Mesodermal cell (in vitro differentiated cells): Measurements from ENCODE around the gene SLC5A6.

Experiments
- H3K27ac ChIP-seq: 2 replicates; pipeline ENCODE4 v1.7.0; 2013; ENCODE audit warnings: mild to moderate bottlenecking, low read depth, low read length, moderate library complexity; ENCODE audit not compliant: severe bottlenecking
- H3K36me3 ChIP-seq: 2 replicates; pipeline ENCODE4 v1.7.1; 2013; ENCODE audit warnings: mild to moderate bottlenecking, low read length, moderate library complexity; ENCODE audit not compliant: control insufficient read depth, insufficient read depth
- H3K4me1 ChIP-seq: one replicate; pipeline ENCODE4 v1.7.1; 2013; ENCODE audit warnings: mild to moderate bottlenecking, low read length; ENCODE audit not compliant: insufficient read depth, control insufficient read depth, poor library complexity, severe bottlenecking
- H3K4me3 ChIP-seq: 2 replicates; pipeline ENCODE4 v1.7.0; 2013; ENCODE audit warnings: low read length, control low read depth, mild to moderate bottlenecking; ENCODE audit not compliant: insufficient read depth, poor library complexity, severe bottlenecking; ENCODE audit errors: extremely low read depth
- H3K9me3 ChIP-seq: 2 replicates; pipeline ENCODE4 v1.7.1; 2013; ENCODE audit warnings: mild to moderate bottlenecking, low read length, moderate library complexity; ENCODE audit not compliant: control insufficient read depth
- WGBS, 2 experiments: methylation state at CpG; one replicate each; pipeline ENCODE4 v1.1.5; 2013; ENCODE audit warnings: missing lambda C conversion rate in 2 of 2; ENCODE audit not compliant: insufficient coverage in 2 of 2; 5-methylcytosine and 5-hydroxymethylcytosine counted together

The SLC5A6 gene

GRCh38 chr2:27236626-27237025 is 24.6 kb upstream of the SLC5A6 start:
- Histone ChIP-seq H3K36me3 (peaks cover 93% of the 10 kb centered on the region), H3K9me3 (no peaks in the 10 kb centered on the region), H3K4me1 (no peaks in the 10 kb centered on the region), H3K27ac (no peak overlapping the region), H3K4me3 (no peak overlapping the region)
- 92 to 93% methylated on average over 3 of the region's 3 CpGs for WGBS, 2 experiments

- H3K36me3 ChIP-seq: peaks cover 93% of the 10 kb centered on the region
These were observed 24.1 kb upstream of the SLC5A6 start for GRCh38 chr2:27236136-27236535.

GRCh38 chr2:27233341-27233740 is 21.3 kb upstream of the SLC5A6 start:
- Histone ChIP-seq H3K4me3 (no peak overlapping the region), H3K27ac (no peak overlapping the region), H3K4me1 (no peaks in the 10 kb centered on the region), H3K9me3 (no peaks in the 10 kb centered on the region), H3K36me3 (peaks cover 88% of the 10 kb centered on the region)
- 97 to 98% methylated on average over 12 to 14 of the region's 14 CpGs for WGBS, 2 experiments

More at GRCh38 chr2:27236136-27236535, 24.1 kb upstream of the SLC5A6 start:
- Histone ChIP-seq H3K4me3 (no peak overlapping the region), H3K4me1 (no peaks in the 10 kb centered on the region), H3K9me3 (no peaks in the 10 kb centered on the region), H3K27ac (no peak overlapping the region)
- 96 to 100% methylated on average over 9 to 12 of the region's 12 CpGs for WGBS, 2 experiments

- peaks cover 82% of the 10 kb centered on the region for H3K36me3 ChIP-seq
- no peaks in the 10 kb centered on the region for H3K9me3 ChIP-seq
- 97% methylated on average over 12 of the region's 13 CpGs for whole genome bisulfite sequencing, 2 experiments
- H3K27ac ChIP-seq: no peak overlapping the region
- no peaks in the 10 kb centered on the region for H3K4me1 ChIP-seq
- no peak overlapping the region for H3K4me3 ChIP-seq
These were observed 19.9 kb upstream of the SLC5A6 start for GRCh38 chr2:27231921-27232320.

GRCh38 chr2:27227501-27227900 is 15.4 kb upstream of the SLC5A6 start:
- H3K27ac ChIP-seq: no peak overlapping the region
- no peaks in the 10 kb centered on the region for H3K4me1 ChIP-seq
- WGBS, 2 experiments: no CpG with 5 or more reads among the region's 2 CpGs
- H3K9me3 ChIP-seq: no peaks in the 10 kb centered on the region
- no peak overlapping the region for H3K4me3 ChIP-seq
- H3K36me3 ChIP-seq: peaks cover 80% of the 10 kb centered on the region

GRCh38 chr2:27225526-27225925 is 13.5 kb upstream of the SLC5A6 start:
- no peaks in the 10 kb centered on the region for H3K9me3 ChIP-seq
- H3K36me3 ChIP-seq: peaks cover 84% of the 10 kb centered on the region
- no peak overlapping the region for H3K4me3 ChIP-seq
- 92 to 96% methylated on average over 6 of the region's 9 CpGs for WGBS, 2 experiments
- no peaks in the 10 kb centered on the region for H3K4me1 ChIP-seq
- no peak overlapping the region for H3K27ac ChIP-seq

GRCh38 chr2:27223416-27223815 is 11.3 kb upstream of the SLC5A6 start:
- H3K36me3 ChIP-seq: peaks cover 90% of the 10 kb centered on the region
- H3K4me1 ChIP-seq: no peaks in the 10 kb centered on the region
- H3K27ac ChIP-seq: no peak overlapping the region
- no peaks in the 10 kb centered on the region for H3K9me3 ChIP-seq
- 100% methylated on average over 5 to 6 of the region's 6 CpGs for WGBS, 2 experiments
- no peak overlapping the region for H3K4me3 ChIP-seq

- Histone ChIP-seq H3K4me3 (no peak overlapping the region), H3K4me1 (peaks cover 4% of the 10 kb centered on the region), H3K36me3 (peaks cover 90% of the 10 kb centered on the region), H3K9me3 (no peaks in the 10 kb centered on the region), H3K27ac (no peak overlapping the region)
- 93 to 95% methylated on average over 5 of the region's 5 CpGs for WGBS, 2 experiments
These were observed 10.3 kb upstream of the SLC5A6 start for GRCh38 chr2:27222407-27222806.

GRCh38 chr2:27221166-27221565 is 9.1 kb upstream of the SLC5A6 start:
- Histone ChIP-seq H3K9me3 (no peaks in the 10 kb centered on the region), H3K4me1 (peaks cover 4% of the 10 kb centered on the region), H3K27ac (no peak overlapping the region), H3K36me3 (peaks cover 85% of the 10 kb centered on the region), H3K4me3 (no peak overlapping the region)
- 100% methylated on average over 1 of the region's 3 CpGs for WGBS, 2 experiments

GRCh38 chr2:27220091-27220490 is 8.0 kb upstream of the SLC5A6 start:
- peaks cover 4% of the 10 kb centered on the region for H3K4me1 ChIP-seq
- H3K4me3 ChIP-seq: no peak overlapping the region
- WGBS, 2 experiments: 96 to 100% methylated on average over 5 of the region's 7 CpGs
- peaks cover 84% of the 10 kb centered on the region for H3K36me3 ChIP-seq
- no peaks in the 10 kb centered on the region for H3K9me3 ChIP-seq
- H3K27ac ChIP-seq: no peak overlapping the region

- no peak overlapping the region for H3K4me3 ChIP-seq
- no peaks in the 10 kb centered on the region for H3K9me3 ChIP-seq
- peaks cover 79% of the 10 kb centered on the region for H3K36me3 ChIP-seq
- H3K27ac ChIP-seq: no peak overlapping the region
- 100% methylated on average over 1 of the region's 2 CpGs for WGBS, 2 experiments
- peaks cover 8% of the 10 kb centered on the region for H3K4me1 ChIP-seq
These were observed 7.0 kb upstream of the SLC5A6 start for GRCh38 chr2:27219091-27219490.
